Mesendoderm (in vitro differentiated cells): ENCODE results near the gene JAK3.

ENCODE experiments used
- DNase-seq: peaks from one replicate; pipeline ENCODE4 v3.0.0; 2013
- H2AK5ac ChIP-seq: 2 replicates; pipeline ENCODE4 v1.6.1; 2013; ENCODE audit warnings: low read length, inconsistent platforms
- H2BK120ac ChIP-seq: 2 replicates; pipeline ENCODE4 v1.6.1; 2013; ENCODE audit warnings: low read depth, mild to moderate bottlenecking, low read length, moderate library complexity, mixed read lengths
- H2BK15ac ChIP-seq: replicated peaks from 2 replicates; pipeline ENCODE4 v1.6.1; 2013; ENCODE audit warnings: low read depth, mild to moderate bottlenecking, moderate library complexity
- H2BK5ac ChIP-seq: 2 replicates; pipeline ENCODE4 v1.6.1; 2013; ENCODE audit warnings: low read length, inconsistent platforms
- H3K18ac ChIP-seq: 2 replicates; pipeline ENCODE4 v1.6.1; 2013; ENCODE audit warnings: mild to moderate bottlenecking, low read length, mixed read lengths
- H3K23ac ChIP-seq: one replicate; pipeline ENCODE4 v1.6.1; 2013; ENCODE audit warnings: low read length
- H3K27ac ChIP-seq: 2 replicates; pipeline ENCODE4 v1.5.1; 2013; ENCODE audit warnings: low read depth, mild to moderate bottlenecking, inconsistent platforms, low read length, moderate library complexity
- H3K27me3 ChIP-seq: 2 replicates; pipeline ENCODE4 v1.6.1; 2013; ENCODE audit warnings: low read length, control low read depth, mild to moderate bottlenecking, inconsistent platforms; ENCODE audit not compliant: insufficient read depth, poor library complexity
- H3K36me3 ChIP-seq: 2 replicates; pipeline ENCODE4 v1.6.1; 2013; ENCODE audit warnings: low read length, inconsistent platforms; ENCODE audit not compliant: control insufficient read depth, insufficient read depth
- H3K4ac ChIP-seq: one replicate; pipeline ENCODE4 v1.6.1; 2013; ENCODE audit warnings: low read depth, mild to moderate bottlenecking, low read length, moderate library complexity
- H3K4me1 ChIP-seq: 2 replicates; pipeline ENCODE4 v1.6.1; 2013; ENCODE audit warnings: low read depth, low read length, inconsistent platforms; ENCODE audit not compliant: control insufficient read depth
- H3K4me2 ChIP-seq: 2 replicates; pipeline ENCODE4 v1.6.1; 2013; ENCODE audit warnings: low read length
- H3K4me3 ChIP-seq: 2 replicates; pipeline ENCODE4 v1.5.1; 2013; ENCODE audit warnings: mild to moderate bottlenecking, low read length
- H3K56ac ChIP-seq: one replicate; pipeline ENCODE4 v1.6.1; 2013; ENCODE audit warnings: low read length
- H3K79me1 ChIP-seq: 2 replicates; pipeline ENCODE4 v1.6.1; 2013; ENCODE audit warnings: low read length, inconsistent platforms
- H3K79me2 ChIP-seq: 2 replicates; pipeline ENCODE4 v1.6.1; 2013; ENCODE audit warnings: mild to moderate bottlenecking, low read length; ENCODE audit not compliant: control insufficient read depth, insufficient read depth
- H3K9ac ChIP-seq: 2 replicates; pipeline ENCODE4 v1.6.1; 2013; ENCODE audit warnings: low read length, inconsistent platforms
- H4K5ac ChIP-seq: one replicate; pipeline ENCODE4 v1.6.1; 2013; ENCODE audit warnings: low read length
- H4K8ac ChIP-seq: one replicate; pipeline ENCODE4 v1.6.1; 2013; ENCODE audit warnings: low read depth, mild to moderate bottlenecking, control low read depth, low read length, moderate library complexity
- whole genome bisulfite sequencing: extraction: QIAGEN DNeasy Blood & Tissue Kit; methylation state at CpG from one replicate; pipeline ENCODE4 v1.1.7; 2013; ENCODE audit warnings: low lambda C conversion rate, missing lambda C conversion rate; ENCODE audit not compliant: insufficient coverage; ENCODE audit errors: extremely low coverage; 5-methylcytosine and 5-hydroxymethylcytosine counted together

JAK3 gene

DNA sequence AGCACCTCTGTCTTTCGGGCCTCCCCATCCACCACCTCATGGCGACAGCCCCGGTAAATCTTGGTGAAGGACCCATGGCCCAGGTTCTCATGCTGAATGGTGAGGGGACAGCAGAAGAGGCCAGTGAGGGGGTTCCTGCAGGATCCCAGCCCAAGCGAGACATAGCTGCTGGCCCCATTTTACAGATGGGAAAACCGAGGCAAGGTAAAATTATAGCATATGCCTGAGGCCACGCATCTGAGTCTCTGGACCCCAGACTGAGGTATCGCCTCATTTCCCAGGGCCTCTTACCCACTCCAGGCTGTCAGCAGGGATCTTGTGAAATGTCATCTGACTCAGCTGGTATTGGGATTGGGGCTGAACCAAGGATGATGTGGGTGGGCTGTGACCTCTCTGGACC lies 9.8 kb downstream of the JAK3 start:
- H2AK5ac ChIP-seq, result no peak overlapping the region
- no CpG with 5 or more reads among the region's 7 CpGs for WGBS
- no peak overlapping the region for H3K9ac ChIP-seq
- H3K36me3 ChIP-seq, result no peaks in the 10 kb centered on the region
- no peak overlapping the region for H3K4me3 ChIP-seq
- H3K4me1 ChIP-seq, result no peaks in the 10 kb centered on the region
- no peak overlapping the region for H3K27ac ChIP-seq
- no peaks in the 10 kb centered on the region for H3K79me2 ChIP-seq
- H4K5ac ChIP-seq, result no peak overlapping the region
- H3K79me1 ChIP-seq, result no peaks in the 10 kb centered on the region
- H3K4ac ChIP-seq, result no peak overlapping the region
- no peak overlapping the region for H2BK120ac ChIP-seq
- no peak overlapping the region for H2BK15ac ChIP-seq
- H3K56ac ChIP-seq, result no peak overlapping the region
- no peak overlapping the region for H3K4me2 ChIP-seq
- no peak overlapping the region for H4K8ac ChIP-seq
- no peak overlapping the region for H2BK5ac ChIP-seq
- DNase-seq, result no peak
- H3K23ac ChIP-seq, result no peak overlapping the region
- no peak overlapping the region for H3K18ac ChIP-seq
- no peaks in the 10 kb centered on the region for H3K27me3 ChIP-seq

DNA sequence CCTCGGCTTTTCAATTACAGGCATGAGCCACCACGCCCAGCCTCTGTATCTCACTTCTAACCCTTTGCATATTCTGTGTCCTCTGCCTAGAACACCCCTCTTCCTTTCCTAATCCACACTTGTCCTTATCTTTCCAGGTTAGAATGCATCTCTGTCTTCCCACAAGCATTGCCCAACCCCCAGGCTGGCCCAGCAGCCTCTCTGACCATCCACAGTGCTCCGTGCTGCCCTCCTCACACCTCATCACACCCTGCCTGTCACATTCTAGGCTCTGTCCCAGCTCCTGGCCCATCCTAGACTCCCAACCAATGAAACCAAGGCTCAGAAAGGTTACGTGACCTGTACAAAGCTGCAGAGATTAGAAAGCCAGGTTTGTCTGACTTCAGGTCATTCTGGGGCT lies 11.3 kb downstream of the JAK3 start:
- H3K36me3 ChIP-seq, result no peaks in the 10 kb centered on the region
- H3K4me1 ChIP-seq, result no peaks in the 10 kb centered on the region
- H4K5ac ChIP-seq, result no peak overlapping the region
- H3K4me3 ChIP-seq, result no peak overlapping the region
- H3K27me3 ChIP-seq, result no peaks in the 10 kb centered on the region
- H3K79me2 ChIP-seq, result no peaks in the 10 kb centered on the region
- H2BK15ac ChIP-seq, result no peak overlapping the region
- no peak overlapping the region for H3K23ac ChIP-seq
- no peak overlapping the region for H3K27ac ChIP-seq
- no peak overlapping the region for H2AK5ac ChIP-seq
- no peak overlapping the region for H2BK5ac ChIP-seq
- no peak overlapping the region for H4K8ac ChIP-seq
- peak; percentile 84 for DNase-seq
- H3K4ac ChIP-seq, result no peak overlapping the region
- no CpG with 5 or more reads among the region's 4 CpGs for WGBS
- no peak overlapping the region for H2BK120ac ChIP-seq
- H3K79me1 ChIP-seq, result no peaks in the 10 kb centered on the region
- H3K4me2 ChIP-seq, result no peak overlapping the region
- no peak overlapping the region for H3K18ac ChIP-seq
- H3K56ac ChIP-seq, result no peak overlapping the region
- H3K9ac ChIP-seq, result no peak overlapping the region

DNA sequence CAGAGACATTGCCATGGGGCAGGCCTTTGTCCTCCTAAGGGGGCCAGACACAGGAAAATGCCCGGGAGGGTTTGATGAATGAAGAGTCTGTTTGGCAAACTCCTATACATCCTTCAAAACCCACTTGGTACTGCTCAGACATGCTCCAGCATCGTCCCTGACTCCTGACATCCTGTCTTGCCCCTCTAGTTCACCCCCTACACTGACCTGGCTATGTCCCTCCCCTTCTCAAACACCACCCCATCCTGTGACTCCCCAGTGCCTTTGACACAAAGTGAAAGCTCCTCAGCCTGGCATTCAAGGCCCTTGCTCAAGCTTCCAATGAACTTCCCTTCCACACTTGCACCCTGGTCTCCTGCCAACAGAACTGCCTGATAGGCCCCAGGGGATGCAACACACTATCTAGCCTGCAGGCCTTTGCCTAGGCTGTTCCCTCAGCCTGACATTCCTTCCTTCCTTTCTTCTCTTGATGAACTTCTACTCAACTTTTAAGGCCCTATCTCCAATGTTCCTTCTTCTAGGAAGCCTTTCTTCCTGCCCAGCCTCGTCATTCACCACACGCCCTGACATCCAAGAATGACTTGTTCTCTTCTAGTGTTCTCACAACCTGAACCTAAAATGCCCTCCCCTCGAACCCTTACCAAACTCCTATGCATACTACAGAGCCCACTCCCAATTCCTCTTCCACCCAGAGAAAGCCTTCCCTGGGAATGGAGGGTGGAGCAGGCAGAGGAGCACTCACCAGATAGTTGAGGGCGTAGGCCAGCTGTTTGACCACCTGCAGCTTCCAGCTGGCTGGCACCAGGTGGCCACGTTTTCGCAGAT lies 12.4 kb downstream of the JAK3 start:
- Histone ChIP-seq H3K4me2 (no peak overlapping the region), H3K4me3 (no peak overlapping the region), H2BK15ac (no peak overlapping the region), H4K5ac (no peak overlapping the region), H3K4ac (no peak overlapping the region), H3K27me3 (no peaks in the 10 kb centered on the region), H3K9ac (no peak overlapping the region), H3K27ac (no peak overlapping the region), H2AK5ac (no peak overlapping the region), H3K23ac (no peak overlapping the region), H3K4me1 (no peaks in the 10 kb centered on the region), H3K79me1 (no peaks in the 10 kb centered on the region), H2BK5ac (no peak overlapping the region), H3K56ac (no peak overlapping the region), H3K79me2 (no peaks in the 10 kb centered on the region), H3K18ac (no peak overlapping the region), H4K8ac (no peak overlapping the region), H2BK120ac (no peak overlapping the region), H3K36me3 (no peaks in the 10 kb centered on the region)
- DNase-seq, result no peak
- WGBS, result no CpG with 5 or more reads among the region's 8 CpGs

DNA sequence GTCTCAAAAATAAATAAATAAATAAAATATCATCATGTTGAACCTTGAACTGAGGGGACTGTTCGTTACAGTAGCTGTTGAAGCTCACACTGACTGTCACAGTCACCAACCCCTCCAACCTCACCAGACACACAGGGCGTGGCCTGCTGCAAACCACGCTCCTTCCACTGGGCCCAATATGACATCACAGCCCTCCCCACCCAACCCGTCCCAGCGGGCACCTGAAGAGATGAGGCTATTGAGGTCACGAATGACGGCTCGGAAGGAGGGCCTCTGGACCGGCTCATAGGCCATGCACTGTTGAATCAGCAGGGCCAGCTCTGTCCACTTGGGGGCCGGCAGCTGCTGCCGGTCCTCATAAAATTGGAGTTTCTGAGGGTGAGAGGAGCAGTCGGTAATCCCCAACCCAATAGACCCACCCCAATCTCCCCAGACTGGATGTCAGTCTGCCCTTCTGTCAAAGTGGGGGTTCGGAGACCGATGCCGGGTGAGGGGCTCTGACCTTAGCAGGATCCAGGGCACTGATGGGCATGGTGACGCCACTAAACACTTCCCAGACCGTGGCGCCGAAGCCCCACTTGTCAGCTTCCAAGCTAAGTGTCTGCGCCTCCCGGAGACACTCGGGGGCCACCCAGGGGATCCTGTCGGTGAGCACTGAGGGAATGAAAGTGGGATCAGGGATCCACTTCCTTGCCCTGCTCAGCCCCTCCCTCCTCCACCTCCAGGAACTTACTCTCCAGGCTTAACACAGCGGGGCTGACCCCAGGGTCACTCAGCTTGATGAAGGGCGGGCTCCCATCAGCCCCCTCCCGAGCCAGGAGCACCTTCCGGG lies 13.2 kb downstream of the JAK3 start:
- H3K4me3 ChIP-seq, result no peak overlapping the region
- no peak overlapping the region for H3K4ac ChIP-seq
- H3K79me1 ChIP-seq, result no peaks in the 10 kb centered on the region
- H3K27ac ChIP-seq, result no peak overlapping the region
- peak; percentile 54 for DNase-seq
- no peaks in the 10 kb centered on the region for H3K4me1 ChIP-seq
- H2BK15ac ChIP-seq, result no peak overlapping the region
- no peak overlapping the region for H3K23ac ChIP-seq
- no peaks in the 10 kb centered on the region for H3K36me3 ChIP-seq
- no peak overlapping the region for H4K5ac ChIP-seq
- no CpG with 5 or more reads among the region's 27 CpGs for WGBS
- no peak overlapping the region for H3K18ac ChIP-seq
- no peak overlapping the region for H3K4me2 ChIP-seq
- H2BK5ac ChIP-seq, result no peak overlapping the region
- H2AK5ac ChIP-seq, result no peak overlapping the region
- no peaks in the 10 kb centered on the region for H3K27me3 ChIP-seq
- H3K9ac ChIP-seq, result no peak overlapping the region
- no peak overlapping the region for H4K8ac ChIP-seq
- no peak overlapping the region for H2BK120ac ChIP-seq
- H3K56ac ChIP-seq, result no peak overlapping the region
- no peaks in the 10 kb centered on the region for H3K79me2 ChIP-seq

DNA sequence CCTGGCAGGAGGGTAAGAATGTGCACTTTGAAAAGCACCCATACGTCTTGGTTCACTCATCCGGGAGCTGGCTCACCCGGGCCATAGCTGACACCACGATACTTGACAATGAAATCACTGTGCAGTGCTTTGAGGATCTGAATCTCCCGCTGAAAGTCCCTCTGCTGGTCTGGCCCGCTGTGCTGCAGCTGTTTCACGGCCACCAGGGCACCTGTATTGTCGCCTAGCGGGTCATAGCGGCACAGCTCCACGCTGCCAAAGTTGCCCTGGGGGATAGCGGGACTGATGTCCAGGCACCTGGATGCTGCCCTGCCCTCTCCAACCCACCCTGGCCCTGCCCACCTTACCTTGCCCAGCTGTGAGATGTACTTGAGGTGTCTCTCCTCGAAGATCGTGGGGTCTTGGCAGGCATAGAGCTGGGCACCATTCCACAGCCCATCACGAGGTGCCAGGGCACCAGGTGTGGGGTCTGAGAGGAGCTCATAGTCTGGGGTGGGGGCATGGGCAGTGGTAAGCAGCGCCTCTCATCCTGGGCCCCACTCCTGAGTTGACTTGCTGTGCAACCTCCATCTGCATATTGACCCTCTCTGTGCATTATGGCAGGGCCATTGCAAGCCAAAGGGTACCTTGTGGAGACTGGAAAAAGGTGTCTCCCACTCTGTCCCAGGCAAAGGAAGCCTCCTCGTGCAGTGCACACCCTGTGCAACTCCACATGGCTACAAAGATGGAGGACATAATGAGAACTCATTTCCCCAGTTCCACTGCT lies 15.2 kb downstream of the JAK3 start:
- Histone ChIP-seq H3K27ac (no peak overlapping the region), H3K4me3 (no peak overlapping the region), H3K56ac (no peak overlapping the region), H2BK15ac (no peak overlapping the region), H3K79me2 (no peaks in the 10 kb centered on the region), H3K27me3 (no peaks in the 10 kb centered on the region), H3K4ac (no peak overlapping the region), H2BK120ac (no peak overlapping the region), H2BK5ac (no peak overlapping the region), H4K8ac (no peak overlapping the region), H3K79me1 (no peaks in the 10 kb centered on the region), H3K4me1 (no peaks in the 10 kb centered on the region), H3K36me3 (no peaks in the 10 kb centered on the region), H3K9ac (no peak overlapping the region), H3K18ac (no peak overlapping the region), H3K23ac (no peak overlapping the region), H3K4me2 (no peak overlapping the region), H2AK5ac (no peak overlapping the region), H4K5ac (no peak overlapping the region)
- WGBS, result no CpG with 5 or more reads among the region's 17 CpGs
- no peak for DNase-seq
